ENCODE results near the gene FOXL2NB.
A peak's percentile ranks its signal among the peaks of the same experiment; 100 is the strongest.
"Not testable (repeated sequence)": the region's sequence is repeated elsewhere in the genome, so short reads cannot be mapped to it uniquely, and the experiment has no call there.

Gene FOXL2NB

DNA sequence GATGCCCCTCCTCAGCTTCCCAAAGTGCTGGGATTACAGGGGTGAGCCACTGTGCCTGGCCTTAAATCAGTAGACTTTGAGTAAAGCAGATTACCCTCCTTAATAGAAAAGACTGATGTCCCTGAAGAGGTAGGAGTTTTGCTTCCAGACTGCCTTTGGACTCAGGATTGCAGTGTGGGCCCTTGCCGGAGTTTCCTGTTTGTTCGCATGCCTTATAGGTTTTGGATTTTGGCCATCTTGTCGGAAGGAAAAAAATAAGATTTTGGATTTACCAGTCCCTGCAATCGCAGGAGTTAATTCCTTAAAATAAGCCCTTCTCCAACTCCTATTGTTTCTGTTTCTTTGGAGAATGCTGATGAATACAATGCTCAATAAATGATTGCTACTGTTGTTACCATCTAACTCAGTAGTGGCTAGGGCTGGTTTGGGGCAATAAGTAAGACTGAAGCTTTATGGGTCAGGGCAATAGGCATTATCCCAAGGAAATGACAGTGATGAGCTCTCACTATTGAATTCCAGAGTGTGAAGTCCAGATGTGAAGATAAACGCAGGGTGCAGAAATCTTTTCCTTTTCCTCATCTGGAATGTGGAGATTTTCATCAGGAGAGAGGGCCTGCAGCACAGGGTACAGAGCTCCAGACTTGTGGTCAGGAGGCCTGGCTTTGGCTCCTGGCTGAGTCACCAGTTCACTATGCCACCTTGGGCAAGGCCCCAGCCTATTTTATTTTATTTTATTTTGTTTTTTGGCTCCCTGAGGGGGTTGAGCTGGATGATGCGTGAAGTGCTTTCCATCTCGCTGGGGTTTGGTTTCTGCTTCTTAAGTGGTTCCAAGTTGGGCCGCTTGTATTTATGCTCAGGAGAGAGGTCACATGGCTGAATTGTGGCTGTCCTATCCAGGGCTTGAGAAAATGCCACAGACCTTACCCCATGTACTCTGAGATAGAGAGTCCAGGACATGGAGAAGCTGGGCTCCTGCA lies 25.4 kb upstream of the FOXL2NB start:
- no peaks in the 10 kb centered on the region for H3K79me2 ChIP-seq (ENCODE audit: insufficient read depth, low read depth)
- no peak overlapping the region for H3K27ac ChIP-seq
- no peak overlapping the region for H3K4me2 ChIP-seq
- H2AFZ ChIP-seq (ENCODE audit: low read depth) = no peak overlapping the region
- no peaks in the 10 kb centered on the region for H3K27me3 ChIP-seq (ENCODE audit: insufficient read depth, low read depth)
- TF ChIP-seq, protein P1, sequence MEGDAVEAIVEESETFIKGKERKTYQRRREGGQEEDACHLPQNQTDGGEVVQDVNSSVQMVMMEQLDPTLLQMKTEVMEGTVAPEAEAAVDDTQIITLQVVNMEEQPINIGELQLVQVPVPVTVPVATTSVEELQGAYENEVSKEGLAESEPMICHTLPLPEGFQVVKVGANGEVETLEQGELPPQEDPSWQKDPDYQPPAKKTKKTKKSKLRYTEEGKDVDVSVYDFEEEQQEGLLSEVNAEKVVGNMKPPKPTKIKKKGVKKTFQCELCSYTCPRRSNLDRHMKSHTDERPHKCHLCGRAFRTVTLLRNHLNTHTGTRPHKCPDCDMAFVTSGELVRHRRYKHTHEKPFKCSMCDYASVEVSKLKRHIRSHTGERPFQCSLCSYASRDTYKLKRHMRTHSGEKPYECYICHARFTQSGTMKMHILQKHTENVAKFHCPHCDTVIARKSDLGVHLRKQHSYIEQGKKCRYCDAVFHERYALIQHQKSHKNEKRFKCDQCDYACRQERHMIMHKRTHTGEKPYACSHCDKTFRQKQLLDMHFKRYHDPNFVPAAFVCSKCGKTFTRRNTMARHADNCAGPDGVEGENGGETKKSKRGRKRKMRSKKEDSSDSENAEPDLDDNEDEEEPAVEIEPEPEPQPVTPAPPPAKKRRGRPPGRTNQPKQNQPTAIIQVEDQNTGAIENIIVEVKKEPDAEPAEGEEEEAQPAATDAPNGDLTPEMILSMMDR (conservative IDR thresholded peaks at IDR 0.05; ENCODE audit: low read depth, low read length) = no peak
- H3K4me3 ChIP-seq (IDR thresholded peaks at IDR 0.05; ENCODE audit: insufficient read depth, low read depth, low read length) = no peak overlapping the region
- H3K36me3 ChIP-seq (ENCODE audit: insufficient read depth) = no peaks in the 10 kb centered on the region
- no peaks in the 10 kb centered on the region for H4K20me1 ChIP-seq (ENCODE audit: insufficient read depth)
- peaks cover 5% of the 10 kb centered on the region for H3K4me1 ChIP-seq (ENCODE audit: low read depth, poor library complexity, severe bottlenecking)
- no peak overlapping the region for H3K9ac ChIP-seq

DNA sequence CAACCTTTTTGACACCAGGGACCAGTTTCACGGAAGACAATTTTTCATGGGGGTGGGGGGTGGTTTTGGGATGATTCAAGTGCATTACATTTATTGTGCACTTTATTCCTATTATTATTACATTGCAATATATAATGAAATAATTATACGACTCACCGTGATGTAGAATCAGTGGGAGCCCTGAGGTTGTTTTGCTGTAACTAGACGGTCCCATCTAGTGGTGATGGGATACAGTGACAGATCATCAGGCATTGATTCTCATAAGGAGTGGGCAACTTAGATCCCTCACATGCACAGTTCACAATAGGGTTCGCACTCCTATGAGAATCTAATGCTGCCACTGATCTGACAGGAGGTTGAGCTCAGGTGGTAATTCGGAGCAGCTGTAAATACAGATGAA lies 24.6 kb upstream of the FOXL2NB start:
- H3K27ac ChIP-seq = not testable (repeated sequence)

GRCh38 chr3:138923531-138923994 lies 23.5 kb upstream of the FOXL2NB start:
- H3K36me3 ChIP-seq (ENCODE audit: insufficient read depth) = no peaks in the 10 kb centered on the region
- H4K20me1 ChIP-seq (ENCODE audit: insufficient read depth) = no peaks in the 10 kb centered on the region
- no peaks in the 10 kb centered on the region for H3K27me3 ChIP-seq (ENCODE audit: insufficient read depth, low read depth)
- H2AFZ ChIP-seq (ENCODE audit: low read depth) = peak overlapping the region; percentile 51; the same call in 1 of the 2 replicates
- H3K4me3 ChIP-seq (IDR thresholded peaks at IDR 0.05; ENCODE audit: insufficient read depth, low read depth, low read length) = no peak overlapping the region
- TF ChIP-seq, protein P1 (conservative IDR thresholded peaks at IDR 0.05; ENCODE audit: low read depth, low read length) = peak; percentile 96
- peaks cover 5% of the 10 kb centered on the region for H3K4me1 ChIP-seq (ENCODE audit: low read depth, poor library complexity, severe bottlenecking)
- H3K27ac ChIP-seq = no peak overlapping the region
- no peak overlapping the region for H3K4me2 ChIP-seq
- H3K79me2 ChIP-seq (ENCODE audit: insufficient read depth, low read depth) = no peaks in the 10 kb centered on the region
- H3K9ac ChIP-seq = no peak overlapping the region

More for the DNA sequence above, 24.6 kb upstream of the FOXL2NB start:
- not testable (repeated sequence) for H3K4me1 ChIP-seq (ENCODE audit: low read depth, poor library complexity, severe bottlenecking); H2AFZ ChIP-seq (ENCODE audit: low read depth); H3K9ac ChIP-seq; H3K79me2 ChIP-seq (ENCODE audit: insufficient read depth, low read depth); H3K27me3 ChIP-seq (ENCODE audit: insufficient read depth, low read depth); H4K20me1 ChIP-seq (ENCODE audit: insufficient read depth); H3K4me3 ChIP-seq (IDR thresholded peaks at IDR 0.05; ENCODE audit: insufficient read depth, low read depth, low read length); H3K36me3 ChIP-seq (ENCODE audit: insufficient read depth); H3K4me2 ChIP-seq

DNA sequence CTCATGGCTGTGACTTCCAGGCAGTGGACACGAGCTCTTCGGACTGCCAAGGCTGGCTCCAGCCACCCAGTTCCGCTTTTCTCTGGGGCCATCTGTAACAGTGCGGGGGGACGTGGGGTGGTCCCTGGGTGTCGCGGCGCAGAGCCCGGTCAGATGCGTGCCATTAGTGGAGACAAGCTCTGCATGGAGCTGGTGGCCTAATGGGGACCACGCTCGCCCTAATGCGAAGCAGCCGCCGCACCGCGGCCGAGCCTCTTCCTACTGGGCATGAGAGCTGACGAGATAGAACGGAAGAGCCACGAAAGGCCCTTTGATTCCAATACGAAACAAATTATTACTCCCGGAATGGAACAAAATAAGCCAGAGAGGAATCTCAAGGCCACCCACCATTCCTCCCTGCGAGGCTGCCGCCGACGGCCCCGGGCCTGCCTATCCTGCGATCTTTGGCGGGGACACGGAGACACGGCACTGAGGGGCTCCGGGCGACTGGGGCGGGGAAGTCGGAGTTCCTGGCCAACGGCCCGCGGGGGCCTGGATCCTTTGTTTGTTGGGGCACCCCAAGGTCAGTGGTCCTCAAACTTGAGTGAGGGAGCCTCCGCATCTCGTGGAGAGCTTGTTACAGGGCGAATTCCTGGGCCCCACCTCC lies 18.2 kb upstream of the FOXL2NB start:
- H3K9ac ChIP-seq = no peak overlapping the region
- no peak overlapping the region for H3K4me3 ChIP-seq (IDR thresholded peaks at IDR 0.05; ENCODE audit: insufficient read depth, low read depth, low read length)
- no peaks in the 10 kb centered on the region for H3K27me3 ChIP-seq (ENCODE audit: insufficient read depth, low read depth)
- H3K79me2 ChIP-seq (ENCODE audit: insufficient read depth, low read depth) = no peaks in the 10 kb centered on the region
- no peak overlapping the region for H3K4me2 ChIP-seq
- H2AFZ ChIP-seq (ENCODE audit: low read depth) = no peak overlapping the region
- H3K27ac ChIP-seq = no peak overlapping the region
- peaks cover under 1% of the 10 kb centered on the region for H3K4me1 ChIP-seq (ENCODE audit: low read depth, poor library complexity, severe bottlenecking)
- H4K20me1 ChIP-seq (ENCODE audit: insufficient read depth) = no peaks in the 10 kb centered on the region
- TF ChIP-seq, protein P1 (conservative IDR thresholded peaks at IDR 0.05; ENCODE audit: low read depth, low read length) = no peak
- no peaks in the 10 kb centered on the region for H3K36me3 ChIP-seq (ENCODE audit: insufficient read depth)

Measured in KMS-11 (cell line).